Activated T-helper 17 cell treated with anti-CD3 and anti-CD28 coated beads, Interleukin-2, amount 50 U/mL, for 72 hours (primary cell): ENCODE measurements around the gene LIPM. TPM values are rescaled to one million over a fixed set of nuclear protein-coding genes. Genes with fewer than 3 reads are reported as not detected.
A peak's percentile ranks its signal among the peaks of the same experiment; 100 is the strongest.
"Not testable (repeated sequence)": the region's sequence is repeated elsewhere in the genome, so short reads cannot be mapped to it uniquely, and the experiment has no call there.

ENCODE experiments used
- ATAC-seq: fragments of 150-1000 bp; cut with Tn5 transposase; replicated peaks from 2 replicates; pipeline ENCODE4 v1.10.0; 2021; ENCODE audit warnings: mild to moderate bottlenecking, moderate library complexity
- H3K27ac Mint-ChIP-seq: one replicate; pipeline ENCODE4 v1.8.0; 2022; ENCODE audit warnings: mixed read lengths
- H3K27me3 Mint-ChIP-seq: one replicate; pipeline ENCODE4 v1.8.0; 2022; ENCODE audit warnings: mixed read lengths
- H3K36me3 Mint-ChIP-seq: one replicate; pipeline ENCODE4 v1.8.0; 2022; ENCODE audit warnings: low read depth, mild to moderate bottlenecking, mixed read lengths
- H3K4me1 Mint-ChIP-seq: one replicate; pipeline ENCODE4 v1.8.0; 2022; ENCODE audit warnings: mixed read lengths
- H3K4me3 Mint-ChIP-seq: one replicate; pipeline ENCODE4 v1.8.0; 2022; ENCODE audit warnings: mild to moderate bottlenecking, mixed read lengths
- H3K9me3 Mint-ChIP-seq: one replicate; pipeline ENCODE4 v1.8.0; 2022; ENCODE audit warnings: mixed read lengths
- total RNA-seq, 2 donors: library from RNA; stranded (reverse); gene quantifications; one replicate each; pipeline ENCODE4 v1.2.3, GENCODE V29; 2022

LIPM gene
- total RNA-seq, 2 donors from 2014 or later: not detected

GRCh38 chr10:88819290-88819689 is 16.8 kb downstream of the LIPM start:
- no peaks in the 10 kb centered on the region for H3K9me3 Mint-ChIP-seq
- H3K4me1 Mint-ChIP-seq: peaks cover 10% of the 10 kb centered on the region
- H3K27me3 Mint-ChIP-seq: no peaks in the 10 kb centered on the region
- H3K4me3 Mint-ChIP-seq: no peak overlapping the region
- H3K27ac Mint-ChIP-seq: no peak overlapping the region
- ATAC-seq: no peak
- no peaks in the 10 kb centered on the region for H3K36me3 Mint-ChIP-seq

- no peaks in the 10 kb centered on the region for H3K9me3 Mint-ChIP-seq
- H3K4me1 Mint-ChIP-seq: peaks cover 12% of the 10 kb centered on the region
- no peak overlapping the region for H3K27ac Mint-ChIP-seq
- no peak for ATAC-seq
- H3K27me3 Mint-ChIP-seq: no peaks in the 10 kb centered on the region
- H3K4me3 Mint-ChIP-seq: no peak overlapping the region
- H3K36me3 Mint-ChIP-seq: no peaks in the 10 kb centered on the region
Observed at GRCh38 chr10:88820748-88821401, 18.3 kb downstream of the LIPM start.

GRCh38 chr10:88826388-88826787 is 23.9 kb downstream of the LIPM start:
- H3K27me3 Mint-ChIP-seq: no peaks in the 10 kb centered on the region
- peak overlapping the region; percentile 85 for H3K27ac Mint-ChIP-seq
- peak overlapping the region; percentile 63 for H3K4me3 Mint-ChIP-seq
- no peak for ATAC-seq
- peaks cover 39% of the 10 kb centered on the region for H3K4me1 Mint-ChIP-seq
- no peaks in the 10 kb centered on the region for H3K9me3 Mint-ChIP-seq
- no peaks in the 10 kb centered on the region for H3K36me3 Mint-ChIP-seq

- Mint-ChIP-seq H3K27me3 (no peaks in the 10 kb centered on the region), H3K9me3 (no peaks in the 10 kb centered on the region), H3K36me3 (no peaks in the 10 kb centered on the region), H3K4me1 (peaks cover 44% of the 10 kb centered on the region), H3K4me3 (no peak overlapping the region), H3K27ac (peak overlapping the region; percentile 85)
- ATAC-seq: peak; percentile 74
Observed at GRCh38 chr10:88827671-88828070, 25.1 kb downstream of the LIPM start.

- peaks cover 44% of the 10 kb centered on the region for H3K4me1 Mint-ChIP-seq
- no peak overlapping the region for H3K27ac Mint-ChIP-seq
- no peaks in the 10 kb centered on the region for H3K36me3 Mint-ChIP-seq
- ATAC-seq: no peak
- no peak overlapping the region for H3K4me3 Mint-ChIP-seq
- H3K9me3 Mint-ChIP-seq: no peaks in the 10 kb centered on the region
- no peaks in the 10 kb centered on the region for H3K27me3 Mint-ChIP-seq
Observed at GRCh38 chr10:88828310-88828709, 25.8 kb downstream of the LIPM start.

GRCh38 chr10:88830643-88831268 is 28.2 kb downstream of the LIPM start:
- Mint-ChIP-seq H3K36me3 (no peaks in the 10 kb centered on the region), H3K27ac (peak overlapping the region; percentile 8), H3K9me3 (no peaks in the 10 kb centered on the region), H3K27me3 (no peaks in the 10 kb centered on the region), H3K4me1 (peaks cover 41% of the 10 kb centered on the region), H3K4me3 (peak overlapping the region; percentile 61)
- no peak for ATAC-seq

- Mint-ChIP-seq H3K27me3 (no peaks in the 10 kb centered on the region), H3K36me3 (no peaks in the 10 kb centered on the region), H3K4me1 (peaks cover 33% of the 10 kb centered on the region), H3K27ac (peak overlapping the region; percentile 8), H3K4me3 (peak overlapping the region; percentile 61), H3K9me3 (no peaks in the 10 kb centered on the region)
- ATAC-seq: peak; percentile 62
Observed at GRCh38 chr10:88831709-88832108, 29.2 kb downstream of the LIPM start.

GRCh38 chr10:88832376-88832775 is 29.8 kb downstream of the LIPM start:
- Mint-ChIP-seq H3K9me3 (no peaks in the 10 kb centered on the region), H3K27ac (no peak overlapping the region), H3K27me3 (no peaks in the 10 kb centered on the region), H3K36me3 (no peaks in the 10 kb centered on the region), H3K4me1 (peaks cover 28% of the 10 kb centered on the region), H3K4me3 (no peak overlapping the region)
- ATAC-seq: no peak

GRCh38 chr10:88833156-88833555 is 30.6 kb downstream of the LIPM start:
- Mint-ChIP-seq H3K36me3 (no peaks in the 10 kb centered on the region), H3K27ac (no peak overlapping the region), H3K4me1 (peaks cover 23% of the 10 kb centered on the region), H3K27me3 (no peaks in the 10 kb centered on the region), H3K9me3 (no peaks in the 10 kb centered on the region), H3K4me3 (no peak overlapping the region)
- ATAC-seq: no peak

- H3K27ac Mint-ChIP-seq: no peak overlapping the region
- ATAC-seq: no peak
Observed at GRCh38 chr10:88833723-88834122, 31.2 kb downstream of the LIPM start.

GRCh38 chr10:88835096-88835909 is 32.8 kb downstream of the LIPM start:
- H3K4me3 Mint-ChIP-seq: no peak overlapping the region
- H3K9me3 Mint-ChIP-seq: no peaks in the 10 kb centered on the region
- ATAC-seq: peak; percentile 89

More at GRCh38 chr10:88833723-88834122, 31.2 kb downstream of the LIPM start:
- H3K36me3 Mint-ChIP-seq: no peaks in the 10 kb centered on the region
- no peaks in the 10 kb centered on the region for H3K27me3 Mint-ChIP-seq
- H3K4me3 Mint-ChIP-seq: peak overlapping the region; percentile 15
- no peaks in the 10 kb centered on the region for H3K9me3 Mint-ChIP-seq
- H3K4me1 Mint-ChIP-seq: peaks cover 18% of the 10 kb centered on the region

GRCh38 chr10:88835910-88836221 is 33.3 kb downstream of the LIPM start:
- peak; percentile 1 for ATAC-seq
- Mint-ChIP-seq H3K27me3 (no peaks in the 10 kb centered on the region), H3K4me1 (peaks cover 14% of the 10 kb centered on the region), H3K9me3 (no peaks in the 10 kb centered on the region), H3K27ac (no peak overlapping the region), H3K4me3 (no peak overlapping the region), H3K36me3 (no peaks in the 10 kb centered on the region)

More at GRCh38 chr10:88835096-88835909, 32.8 kb downstream of the LIPM start:
- Mint-ChIP-seq H3K36me3 (no peaks in the 10 kb centered on the region), H3K4me1 (peaks cover 18% of the 10 kb centered on the region), H3K27me3 (no peaks in the 10 kb centered on the region), H3K27ac (no peak overlapping the region)

GRCh38 chr10:88837632-88838031 is 35.1 kb downstream of the LIPM start:
- not testable (repeated sequence) for H3K4me3 Mint-ChIP-seq, H3K27me3 Mint-ChIP-seq, H3K4me1 Mint-ChIP-seq, H3K27ac Mint-ChIP-seq, H3K9me3 Mint-ChIP-seq, H3K36me3 Mint-ChIP-seq, ATAC-seq

- H3K4me1 Mint-ChIP-seq: peaks cover 2% of the 10 kb centered on the region
- no peak overlapping the region for H3K27ac Mint-ChIP-seq
- no peaks in the 10 kb centered on the region for H3K9me3 Mint-ChIP-seq
- H3K4me3 Mint-ChIP-seq: no peak overlapping the region
- no peaks in the 10 kb centered on the region for H3K36me3 Mint-ChIP-seq
- ATAC-seq: peak; percentile 17
- peaks cover 4% of the 10 kb centered on the region for H3K27me3 Mint-ChIP-seq
Observed at GRCh38 chr10:88838766-88839350, 36.3 kb downstream of the LIPM start.
